Adrenal gland (tissue), 12 donors: ENCODE results near the gene MIEF1. TPM values are rescaled to one million over a fixed set of nuclear protein-coding genes. Genes with fewer than 3 reads are reported as not detected.

Experiments
- DNase-seq, 7 donors: peaks; one replicate each; pipeline ENCODE4 v3.0.0-alpha.2; 2019 to 2020
- H3K27ac ChIP-seq, 5 donors: fragments of 200-600 bp; sonication (generic) in 4 of 5; 1 replicate in 3 of 5; 2 replicates in 2 of 5; pipeline versions ENCODE4 v1.5.1 to v1.8.0; 2016 to 2020; ENCODE audit warnings: mild to moderate bottlenecking in 1 of 5
- H3K27me3 ChIP-seq: fragments of 200-600 bp; 2 replicates; pipeline ENCODE4 v1.8.0; 2021
- H3K36me3 ChIP-seq, 2 donors: fragments of 200-600 bp; replicated peaks in 1 of 2; 1 replicate in 1 of 2; 2 replicates in 1 of 2; pipeline versions ENCODE4 v1.5.1 to v1.8.0; 2018 to 2022
- H3K4me1 ChIP-seq, 2 donors: fragments of 200-600 bp; replicated peaks in 1 of 2; 1 replicate in 1 of 2; 2 replicates in 1 of 2; pipeline versions ENCODE4 v1.5.1 to v1.8.0; 2018 to 2021
- H3K4me3 ChIP-seq, 4 donors: fragments of 200-600 bp; sonication (generic) in 3 of 4; one replicate each; pipeline ENCODE4 v1.5.1; 2016 to 2018
- H3K9me3 ChIP-seq, 3 donors: fragments of 200-600 bp; sonication (generic) in 1 of 3; replicated peaks in 1 of 3; 1 replicate in 2 of 3; 2 replicates in 1 of 3; pipeline versions ENCODE4 v1.5.1 to v1.8.0; 2016 to 2021
- POLR2A ChIP-seq, 2 donors: fragments of 450-650 bp; IDR thresholded peaks; one replicate each; pipeline ENCODE4 v1.6.1; 2017; ENCODE audit warnings: antibody characterized with exemption in 2 of 2, mild to moderate bottlenecking in 2 of 2, moderate library complexity in 1 of 2
- WGBS, 4 donors: extraction: QIAGEN DNeasy Blood & Tissue Kit in 2 of 4; methylation state at CpG; one replicate each; pipeline versions ENCODE4 v1.1.5 to v1.1.7; 2013 to 2017; 5-methylcytosine and 5-hydroxymethylcytosine counted together
- intact Hi-C, 2 donors: fragments of 100-400 bp; cut with DNase I; formaldehyde crosslinking; loops; one replicate each; pipeline versions ENCODE4 v1.14.1 to v1.15.0; 2022 to 2023
- polyA plus RNA-seq, 3 donors: library from polyadenylated mRNA; stranded (reverse); fragments of 200-250 nt in 2 of 3; fragments of 350-450 nt in 1 of 3; fragmentation: Illumina TruSeq in 1 of 3; extraction: RNeasy Lipid Tissue Mini Kit (QIAGEN cat#74804) in 1 of 3; gene quantifications; one replicate each; pipeline ENCODE4 v1.2.3, GENCODE V29; 2013 to 2014
- total RNA-seq, 9 donors: library from RNA; depleted of rRNA in 4 of 9; stranded (reverse); fragments of >200 nt in 4 of 9; fragments of 120-200 nt in 1 of 9; fragmentation: NEBNext Ultra II Directional in 1 of 9; extraction: Animal tissue kit (Norgen Biotek cat#: 25700) in 1 of 9; gene quantifications; one replicate each; pipeline versions ENCODE4 v1.1.0 to v1.2.4, GENCODE V29; 2013 to 2023
- TF ChIP-seq, protein P1 (sequence below), 6 experiments: fragments of 450-650 bp in 4 of 6; fragments of 200-600 bp in 2 of 6; sonication (generic) in 1 of 6; IDR thresholded peaks; 1 replicate in 5 of 6; 2 replicates in 1 of 6; pipeline versions ENCODE4 v1.5.1 to v1.8.0; 2016 to 2021; ENCODE audit warnings: antibody characterized with exemption in 6 of 6, mild to moderate bottlenecking in 2 of 6, moderate library complexity in 1 of 6
- donor health status: healthy with polysubstance abuse.
- donor health status: Bipolar disorder and iron deficiency.
- donor health status: DM: yes; HTN: yes; CAD: no.
- donor health status: DM: no; HTN: no; CAD: no.
- donor health status: DM: no; HTN: no; CAD: no.
- donor health status: DM: yes; HTN: yes; CAD: no.

Gene MIEF1
- total and polyA plus RNA-seq, 12 donors: 5.1 to 44.2 (median 26.7) TPM

DNA sequence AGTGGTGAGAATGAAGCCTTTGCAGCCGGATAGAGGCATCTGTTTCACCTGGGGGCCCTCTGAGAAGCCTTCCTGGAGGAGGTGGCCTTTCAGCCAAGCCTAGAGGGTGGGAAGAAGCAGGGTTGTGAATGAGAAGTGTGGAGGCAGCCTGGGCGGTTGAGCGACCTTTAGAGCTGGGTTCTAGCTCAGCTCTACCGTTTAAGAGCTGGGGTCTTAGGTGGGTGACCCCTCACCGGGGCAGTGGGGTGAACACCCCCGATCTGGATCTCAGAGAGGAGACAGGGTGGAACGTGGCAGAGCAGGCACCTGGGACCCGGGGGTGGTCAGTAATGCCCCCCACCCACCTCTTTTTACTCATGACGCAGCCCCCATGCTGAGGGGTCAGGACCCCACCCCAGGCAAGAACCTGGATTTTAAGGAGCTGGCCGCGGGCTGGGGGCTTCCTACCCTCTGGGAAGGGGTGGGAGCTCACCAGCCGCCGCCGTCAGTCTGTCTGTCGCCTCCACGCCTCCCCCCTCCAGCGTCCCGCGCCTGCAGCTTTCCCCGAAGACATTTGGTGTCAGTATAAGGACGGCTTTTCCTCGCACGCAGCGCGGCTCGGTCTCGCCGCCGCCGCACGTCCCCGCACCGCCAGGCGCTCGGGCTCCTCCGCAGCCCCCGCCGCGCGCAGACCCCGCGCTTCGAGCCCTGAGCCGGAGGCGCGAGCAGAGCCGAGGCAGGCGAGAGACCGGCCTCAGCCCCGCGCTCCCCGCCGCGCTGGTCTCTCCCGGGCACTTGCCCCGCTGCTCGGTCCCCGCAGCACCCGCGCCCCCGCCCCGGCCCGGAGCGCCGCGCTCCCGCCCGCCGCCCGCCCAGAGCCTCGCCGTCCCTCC, 55.1 kb downstream of the MIEF1 start:
- intact Hi-C loops: loop anchor here in 1 of 2 donors (10.0 kb wide), 1 partner anchor 248 kb away; no protein-coding TSS in a partner anchor
- Histone ChIP-seq H3K27ac (no peak overlapping the region), H3K9me3 (no peaks in the 10 kb centered on the region), H3K36me3 (no peaks in the 10 kb centered on the region), H3K4me1 (peaks cover 0 to 10% of the 10 kb centered on the region in 2 donors), H3K4me3 (peak overlapping the region in 1 of 4 donors; percentile 59), H3K27me3 (peaks cover 5% of the 10 kb centered on the region)
- TF ChIP-seq, protein P1, sequence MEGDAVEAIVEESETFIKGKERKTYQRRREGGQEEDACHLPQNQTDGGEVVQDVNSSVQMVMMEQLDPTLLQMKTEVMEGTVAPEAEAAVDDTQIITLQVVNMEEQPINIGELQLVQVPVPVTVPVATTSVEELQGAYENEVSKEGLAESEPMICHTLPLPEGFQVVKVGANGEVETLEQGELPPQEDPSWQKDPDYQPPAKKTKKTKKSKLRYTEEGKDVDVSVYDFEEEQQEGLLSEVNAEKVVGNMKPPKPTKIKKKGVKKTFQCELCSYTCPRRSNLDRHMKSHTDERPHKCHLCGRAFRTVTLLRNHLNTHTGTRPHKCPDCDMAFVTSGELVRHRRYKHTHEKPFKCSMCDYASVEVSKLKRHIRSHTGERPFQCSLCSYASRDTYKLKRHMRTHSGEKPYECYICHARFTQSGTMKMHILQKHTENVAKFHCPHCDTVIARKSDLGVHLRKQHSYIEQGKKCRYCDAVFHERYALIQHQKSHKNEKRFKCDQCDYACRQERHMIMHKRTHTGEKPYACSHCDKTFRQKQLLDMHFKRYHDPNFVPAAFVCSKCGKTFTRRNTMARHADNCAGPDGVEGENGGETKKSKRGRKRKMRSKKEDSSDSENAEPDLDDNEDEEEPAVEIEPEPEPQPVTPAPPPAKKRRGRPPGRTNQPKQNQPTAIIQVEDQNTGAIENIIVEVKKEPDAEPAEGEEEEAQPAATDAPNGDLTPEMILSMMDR (IDR thresholded peaks at IDR 0.05): peak in 3 of 6 experiments; percentile 17 to 32 (median 23)
- no peak for TF ChIP-seq POLR2A (IDR thresholded peaks at IDR 0.05)
- peak; percentile 59 to 72 (median 68) for DNase-seq
- WGBS, 4 donors: 6 to 40% (median 8%) methylated on average over 6 to 72 of the region's 72 CpGs

DNA sequence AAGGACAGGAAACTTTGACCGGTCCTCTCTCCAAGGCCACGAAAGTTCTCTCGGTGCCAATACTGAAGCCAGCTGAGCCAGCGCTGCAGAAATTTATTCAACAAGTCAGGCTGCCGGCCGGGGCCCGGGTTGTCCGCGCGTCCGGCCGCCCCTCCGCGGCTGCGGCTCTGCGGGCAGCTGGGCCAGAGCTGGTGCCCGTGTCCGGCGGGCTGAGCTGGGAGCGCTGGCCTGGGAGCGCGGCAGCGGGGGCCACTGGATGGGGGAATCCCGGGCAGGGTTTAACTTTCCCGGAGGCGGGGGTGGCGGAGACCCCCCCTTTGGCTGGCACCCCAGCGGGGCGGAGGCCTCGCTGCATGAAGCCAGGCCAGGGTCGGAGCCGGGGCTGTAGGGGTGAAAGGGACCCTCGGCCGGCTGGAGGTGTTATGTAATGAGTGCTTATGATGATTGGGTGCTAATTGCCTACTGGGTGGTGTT, 56.2 kb downstream of the MIEF1 start:
- intact Hi-C loops: loop anchor here in 1 of 2 donors (10.0 kb wide), 1 partner anchor 247 kb away; no protein-coding TSS in a partner anchor
- Histone ChIP-seq H3K4me3 (peak overlapping the region in 2 of 4 donors; percentile 40 to 59), H3K36me3 (no peaks in the 10 kb centered on the region), H3K4me1 (peaks cover 0 to 10% of the 10 kb centered on the region in 2 donors), H3K9me3 (no peaks in the 10 kb centered on the region), H3K27ac (peak overlapping the region in 2 of 5 donors; percentile 37 to 65), H3K27me3 (peaks cover 5% of the 10 kb centered on the region)
- TF ChIP-seq, protein P1 (IDR thresholded peaks at IDR 0.05): no peak
- TF ChIP-seq POLR2A (IDR thresholded peaks at IDR 0.05): no peak
- 5 to 11% (median 8%) methylated on average over 5 to 34 of the region's 34 CpGs for WGBS, 4 donors
- DNase-seq: peak in 3 of 7 donors; percentile 27 to 61 (median 35)

DNA sequence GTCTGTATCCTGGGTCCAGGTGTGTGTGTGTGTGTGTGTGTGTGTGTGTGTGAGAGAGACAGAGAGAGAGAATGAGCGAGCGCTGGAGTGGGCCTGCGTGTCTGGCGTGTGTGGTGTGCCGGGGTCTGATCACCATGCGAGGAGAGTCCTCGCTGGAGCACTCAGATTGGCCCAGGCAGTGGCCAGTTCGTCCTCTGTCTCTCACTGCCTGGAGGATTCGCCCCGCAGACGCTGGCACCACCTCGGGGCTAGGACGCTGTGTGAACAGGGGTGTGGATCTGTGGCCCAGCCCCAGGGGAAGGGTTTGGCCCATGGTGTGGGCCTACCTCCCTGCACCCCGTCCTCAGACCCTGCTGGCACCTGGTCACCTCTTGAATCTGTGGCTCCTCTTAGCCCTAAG, 56.9 kb downstream of the MIEF1 start:
- H3K27me3 ChIP-seq: peaks cover 5% of the 10 kb centered on the region
- 73 to 77% (median 75%) methylated on average over 6 to 14 of the region's 14 CpGs for WGBS, 4 donors
- intact Hi-C loops: loop anchor here in 1 of 2 donors (10.0 kb wide), 1 partner anchor 246 kb away; no protein-coding TSS in a partner anchor

More for the DNA sequence above, 56.9 kb downstream of the MIEF1 start:
- no peak for TF ChIP-seq POLR2A (IDR thresholded peaks at IDR 0.05)
- TF ChIP-seq, protein P1 (IDR thresholded peaks at IDR 0.05): no peak
- no peak overlapping the region for H3K4me3 ChIP-seq
- H3K36me3 ChIP-seq: no peaks in the 10 kb centered on the region
- peaks cover 0 to 10% of the 10 kb centered on the region in 2 donors for H3K4me1 ChIP-seq
- no peak for DNase-seq
- no peaks in the 10 kb centered on the region for H3K9me3 ChIP-seq
- H3K27ac ChIP-seq: peak overlapping the region in 2 of 5 donors; percentile 37 to 65
